Measurements from ENCODE around the gene RCBTB2. TPM values are rescaled to one million over a fixed set of nuclear protein-coding genes. Genes with fewer than 3 reads are reported as not detected.

RCBTB2 gene
- total RNA-seq, 2 donors from 2014 or later = 1.6 to 1.7 TPM

DNA sequence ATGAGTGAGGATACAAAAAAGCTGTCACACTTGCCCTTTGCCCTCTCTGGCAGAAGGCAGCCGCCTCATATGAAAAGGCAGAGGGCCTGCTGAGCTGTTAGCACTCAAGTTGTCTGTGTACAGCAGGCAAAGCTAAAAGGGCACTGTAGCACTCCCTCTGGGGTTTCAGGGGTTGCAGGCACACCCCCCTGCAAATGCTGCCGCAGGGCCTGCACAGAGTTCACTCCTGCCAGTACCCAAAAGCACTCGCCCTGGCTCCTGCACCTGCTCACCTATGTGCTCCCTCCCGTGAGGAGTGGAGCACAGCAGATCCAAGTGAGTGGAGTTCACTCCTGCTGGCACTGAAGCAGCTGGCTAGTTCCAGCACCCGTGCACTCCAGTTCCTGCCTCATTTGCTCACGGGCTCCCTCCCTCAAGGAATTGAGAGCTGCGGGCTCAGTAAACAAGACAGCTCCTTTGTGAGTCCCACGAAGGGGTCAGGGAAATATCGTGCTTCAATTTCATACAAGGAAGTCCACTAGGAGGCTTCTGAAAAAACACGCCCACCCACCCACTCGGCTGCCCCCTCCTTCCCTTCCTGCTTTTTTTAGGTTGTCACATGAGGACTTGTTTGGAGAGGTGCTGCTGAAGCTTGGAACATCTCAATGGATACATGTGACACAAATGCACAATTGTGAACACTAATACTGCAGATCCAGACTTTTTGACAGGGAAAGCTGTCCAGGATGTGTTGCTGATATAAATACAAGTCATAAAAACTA, 9.9 kb upstream of the RCBTB2 start:
- ATAC-seq (no peak), DNase-seq (ENCODE audit: low spot score in 2 of 2) (no peak)
- H3K9me3 Mint-ChIP-seq = peaks cover 0 to under 1% of the 10 kb centered on the region in 2 donors
- no peaks in the 10 kb centered on the region for H3K36me3 Mint-ChIP-seq
- no peak overlapping the region for H3K27ac Mint-ChIP-seq

- no peak for ATAC-seq
- no peak overlapping the region for H3K27ac Mint-ChIP-seq
- no peak for DNase-seq (ENCODE audit: low spot score in 2 of 2)
- no peaks in the 10 kb centered on the region for H3K36me3 Mint-ChIP-seq
- peaks cover 0 to 4% of the 10 kb centered on the region in 2 donors for H3K9me3 Mint-ChIP-seq
Observed at GRCh38 chr13:48542138-48542537, 9.3 kb upstream of the RCBTB2 start.

GRCh38 chr13:48539550-48539949, 6.7 kb upstream of the RCBTB2 start:
- Mint-ChIP-seq H3K9me3 (peaks cover 0 to 22% of the 10 kb centered on the region in 2 donors), H3K36me3 (no peaks in the 10 kb centered on the region), H3K27ac (no peak overlapping the region)
- DNase-seq (ENCODE audit: low spot score in 2 of 2) (no peak), ATAC-seq (no peak)

DNA sequence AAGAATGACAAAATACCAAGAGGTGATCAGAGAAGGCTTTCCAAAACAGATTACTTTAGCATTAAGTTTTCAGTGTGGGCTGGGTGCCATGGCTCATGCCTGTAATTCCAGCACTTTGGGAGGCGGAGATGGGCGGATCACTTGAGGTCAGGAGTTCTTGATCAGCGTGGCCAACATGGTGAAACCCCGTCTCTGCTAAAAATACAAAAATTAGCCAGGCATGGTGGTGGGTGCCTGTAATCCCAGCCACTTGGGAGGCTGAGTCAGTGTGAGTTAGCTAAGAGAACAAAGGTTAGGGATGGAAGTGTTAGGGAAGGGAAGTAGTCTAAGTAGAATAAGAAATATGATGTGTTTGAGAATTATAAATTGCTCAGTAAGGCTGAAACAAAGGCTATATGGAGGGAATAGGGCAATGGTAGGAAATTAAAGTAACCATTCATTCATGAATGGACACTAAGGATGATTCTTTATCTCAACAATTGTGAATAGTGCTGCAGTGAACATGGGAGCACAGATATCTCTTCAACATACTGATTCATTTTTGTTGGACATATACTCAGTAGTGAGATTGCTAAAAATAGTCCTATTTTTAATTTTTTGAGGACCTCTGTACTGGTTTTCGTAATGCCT, 3.9 kb upstream of the RCBTB2 start:
- no peak overlapping the region for H3K27ac Mint-ChIP-seq
- DNase-seq (ENCODE audit: low spot score in 2 of 2) (no peak), ATAC-seq (no peak)
- no peaks in the 10 kb centered on the region for H3K36me3 Mint-ChIP-seq
- peaks cover 0 to 22% of the 10 kb centered on the region in 2 donors for H3K9me3 Mint-ChIP-seq

DNA sequence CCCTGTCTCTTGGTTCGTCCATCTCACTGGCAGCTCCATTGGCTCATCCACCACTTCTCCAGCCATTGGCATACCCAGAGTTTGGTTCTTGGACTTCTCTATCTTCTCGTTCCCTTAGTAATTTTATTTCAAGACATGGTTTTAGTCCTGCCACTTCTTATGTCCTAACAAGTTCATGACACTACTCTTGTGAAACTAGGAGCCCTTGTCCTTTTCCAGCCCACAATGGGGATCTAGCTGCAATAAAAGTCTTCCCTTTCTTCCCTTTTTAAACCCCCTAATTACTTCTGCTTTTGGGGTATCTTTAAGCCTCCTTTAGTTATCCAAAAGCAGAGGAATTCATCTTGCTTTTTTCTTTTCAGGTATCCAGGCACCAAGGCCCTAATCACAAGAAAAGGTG, 2.9 kb upstream of the RCBTB2 start:
- no peak overlapping the region for H3K27ac Mint-ChIP-seq
- no peaks in the 10 kb centered on the region for H3K36me3 Mint-ChIP-seq
- DNase-seq (ENCODE audit: low spot score in 2 of 2) (no peak), ATAC-seq (no peak)
- H3K9me3 Mint-ChIP-seq = peaks cover 0 to 22% of the 10 kb centered on the region in 2 donors

DNA sequence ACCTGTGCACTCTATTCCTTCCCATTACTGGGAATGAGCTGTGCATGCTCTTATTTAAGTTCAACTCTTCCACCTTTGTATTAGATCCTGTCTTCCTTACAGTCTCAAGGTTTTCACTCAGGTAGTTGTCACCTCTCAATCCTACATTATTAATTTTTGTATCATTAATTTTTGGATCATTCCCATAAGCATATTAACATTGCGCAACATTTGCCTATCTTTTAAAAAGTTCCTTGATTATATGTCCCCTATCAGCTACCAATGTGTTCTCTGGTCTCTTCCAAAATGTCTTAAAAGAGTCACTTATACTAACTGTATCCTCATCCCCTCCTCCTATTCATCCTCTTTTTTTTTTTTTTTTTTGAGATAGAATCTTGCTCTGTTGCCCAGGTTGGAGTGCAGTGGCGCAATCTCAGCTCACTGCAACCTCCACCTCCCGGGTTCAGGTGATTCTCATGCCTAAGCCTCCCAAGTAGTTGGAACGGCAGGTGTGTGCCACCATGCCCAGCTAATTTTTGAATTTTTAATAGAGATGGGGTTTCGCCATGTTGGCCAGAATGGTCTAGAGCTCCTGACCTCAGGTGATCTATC, 2.1 kb upstream of the RCBTB2 start:
- peaks cover 0 to 22% of the 10 kb centered on the region in 2 donors for H3K9me3 Mint-ChIP-seq
- no peak for ATAC-seq
- no peak for DNase-seq (ENCODE audit: low spot score in 2 of 2)
- H3K27ac Mint-ChIP-seq = no peak overlapping the region
- no peaks in the 10 kb centered on the region for H3K36me3 Mint-ChIP-seq

- Mint-ChIP-seq H3K9me3 (peaks cover 0 to 22% of the 10 kb centered on the region in 2 donors), H3K27ac (peak overlapping the region in 1 of 2 donors; percentile 99), H3K36me3 (no peaks in the 10 kb centered on the region)
- ATAC-seq (no peak), DNase-seq (ENCODE audit: low spot score in 2 of 2) (no peak)
Observed at GRCh38 chr13:48533961-48534600, 1.2 kb upstream of the RCBTB2 start.

DNA sequence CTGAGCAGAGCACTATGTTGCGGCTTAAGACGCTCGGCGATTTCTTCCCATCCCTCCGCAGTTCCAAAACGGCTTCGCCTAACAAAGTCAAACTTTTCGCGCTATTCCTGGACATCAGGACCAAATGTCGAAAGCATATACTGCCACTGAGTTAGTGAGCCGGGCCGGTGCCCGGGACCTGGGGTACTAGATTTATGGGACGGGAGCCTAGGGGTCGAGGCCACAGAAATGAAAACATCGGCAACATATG, 699 bp downstream of the RCBTB2 start:
- ATAC-seq (peak; percentile 6 to 11), DNase-seq (ENCODE audit: low spot score in 2 of 2) (no peak)
- Mint-ChIP-seq H3K36me3 (no peaks in the 10 kb centered on the region), H3K9me3 (peaks cover 0 to 18% of the 10 kb centered on the region in 2 donors), H3K27ac (peak overlapping the region; percentile 96 to 99)

- H3K36me3 Mint-ChIP-seq = no peaks in the 10 kb centered on the region
- peaks cover 0 to 18% of the 10 kb centered on the region in 2 donors for H3K9me3 Mint-ChIP-seq
Observed at GRCh38 chr13:48531416-48532255, 1.2 kb downstream of the RCBTB2 start.

GRCh38 chr13:48530833-48531232, 2.0 kb downstream of the RCBTB2 start:
- DNase-seq (ENCODE audit: low spot score in 2 of 2) (no peak), ATAC-seq (no peak)
- H3K9me3 Mint-ChIP-seq = peaks cover 0 to 11% of the 10 kb centered on the region in 2 donors
- H3K36me3 Mint-ChIP-seq = no peaks in the 10 kb centered on the region
- H3K27ac Mint-ChIP-seq = peak overlapping the region in 1 of 2 donors; percentile 99

More at GRCh38 chr13:48531416-48532255, 1.2 kb downstream of the RCBTB2 start:
- peak in 1 of 2 donors; percentile 17 for DNase-seq (ENCODE audit: low spot score in 2 of 2)
- no peak for ATAC-seq
- peak overlapping the region; percentile 96 to 99 for H3K27ac Mint-ChIP-seq

- Mint-ChIP-seq H3K36me3 (no peaks in the 10 kb centered on the region), H3K27ac (no peak overlapping the region), H3K9me3 (no peaks in the 10 kb centered on the region)
- DNase-seq (ENCODE audit: low spot score in 2 of 2) (no peak), ATAC-seq (no peak)
Observed at GRCh38 chr13:48528720-48529119, 4.2 kb downstream of the RCBTB2 start.

GRCh38 chr13:48527955-48528354, 4.9 kb downstream of the RCBTB2 start:
- no peaks in the 10 kb centered on the region for H3K9me3 Mint-ChIP-seq
- no peak overlapping the region for H3K27ac Mint-ChIP-seq
- DNase-seq (ENCODE audit: low spot score in 2 of 2) (no peak), ATAC-seq (no peak)
- H3K36me3 Mint-ChIP-seq = no peaks in the 10 kb centered on the region

DNA sequence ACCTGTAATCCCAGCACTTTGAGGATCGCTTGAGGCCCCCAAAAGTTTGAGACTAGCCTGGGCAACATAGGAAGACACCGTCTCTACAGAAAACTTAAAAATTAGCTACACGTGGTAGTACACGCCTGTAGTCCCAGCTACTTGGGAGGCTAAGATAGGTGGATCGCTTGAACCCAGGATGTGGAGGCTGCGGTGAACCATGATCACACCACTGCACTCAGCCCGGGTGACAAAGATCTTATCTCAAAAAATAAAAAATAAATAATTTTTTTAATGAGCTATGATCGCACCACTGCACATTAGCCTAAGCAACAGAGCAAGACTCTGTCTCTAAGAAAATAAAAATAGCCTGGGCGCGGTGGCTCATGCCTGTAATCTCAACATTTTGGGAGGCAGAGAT, 6.6 kb downstream of the RCBTB2 start:
- H3K9me3 Mint-ChIP-seq = no peaks in the 10 kb centered on the region

DNA sequence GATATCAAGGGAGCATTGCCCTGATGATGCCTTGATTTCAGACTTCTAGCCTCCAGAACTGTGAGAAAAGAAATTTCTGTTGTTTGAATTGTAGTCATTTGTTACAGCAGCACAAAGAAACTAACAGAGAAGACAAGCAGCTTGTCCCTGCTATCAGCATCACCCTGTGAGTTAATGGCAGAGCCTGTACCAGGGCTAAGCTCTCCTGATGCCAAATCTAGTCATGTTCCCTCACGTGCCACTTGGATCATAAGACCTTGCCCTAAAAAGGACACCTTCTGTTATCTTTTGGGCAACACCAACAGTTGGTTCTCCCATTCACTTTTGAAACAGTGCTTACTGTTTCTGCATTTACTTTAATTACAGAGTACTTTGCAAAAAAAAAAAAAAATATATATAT, 14.8 kb downstream of the RCBTB2 start:
- Mint-ChIP-seq H3K36me3 (no peaks in the 10 kb centered on the region), H3K27ac (no peak overlapping the region), H3K9me3 (peaks cover 0 to 4% of the 10 kb centered on the region in 2 donors)
- DNase-seq (ENCODE audit: low spot score in 2 of 2) = no peak
- no peak for ATAC-seq

More for the DNA sequence above, 6.6 kb downstream of the RCBTB2 start:
- no peak for DNase-seq (ENCODE audit: low spot score in 2 of 2)
- Mint-ChIP-seq H3K27ac (no peak overlapping the region), H3K36me3 (no peaks in the 10 kb centered on the region)
- no peak for ATAC-seq

- peaks cover 0 to 4% of the 10 kb centered on the region in 2 donors for H3K9me3 Mint-ChIP-seq
- H3K27ac Mint-ChIP-seq = no peak overlapping the region
- ATAC-seq = no peak
- DNase-seq (ENCODE audit: low spot score in 2 of 2) = no peak
- H3K36me3 Mint-ChIP-seq = no peaks in the 10 kb centered on the region
Observed at GRCh38 chr13:48515732-48516131, 17.1 kb downstream of the RCBTB2 start.

GRCh38 chr13:48514793-48515192, 18.1 kb downstream of the RCBTB2 start:
- H3K27ac Mint-ChIP-seq = no peak overlapping the region
- ATAC-seq = no peak

More at GRCh38 chr13:48514793-48515192, 18.1 kb downstream of the RCBTB2 start:
- Mint-ChIP-seq H3K36me3 (no peaks in the 10 kb centered on the region), H3K9me3 (peaks cover 0 to 4% of the 10 kb centered on the region in 2 donors)
- DNase-seq (ENCODE audit: low spot score in 2 of 2) = no peak

All from activated naive CD4-positive, alpha-beta T cell treated with anti-CD3 and anti-CD28 coated beads, Interleukin-2, amount 50 U/mL, for 72 hours (primary cell).